ENCODE measurements around the gene APOLD1.
A peak's percentile ranks its signal among the peaks of the same experiment; 100 is the strongest.

DNA sequence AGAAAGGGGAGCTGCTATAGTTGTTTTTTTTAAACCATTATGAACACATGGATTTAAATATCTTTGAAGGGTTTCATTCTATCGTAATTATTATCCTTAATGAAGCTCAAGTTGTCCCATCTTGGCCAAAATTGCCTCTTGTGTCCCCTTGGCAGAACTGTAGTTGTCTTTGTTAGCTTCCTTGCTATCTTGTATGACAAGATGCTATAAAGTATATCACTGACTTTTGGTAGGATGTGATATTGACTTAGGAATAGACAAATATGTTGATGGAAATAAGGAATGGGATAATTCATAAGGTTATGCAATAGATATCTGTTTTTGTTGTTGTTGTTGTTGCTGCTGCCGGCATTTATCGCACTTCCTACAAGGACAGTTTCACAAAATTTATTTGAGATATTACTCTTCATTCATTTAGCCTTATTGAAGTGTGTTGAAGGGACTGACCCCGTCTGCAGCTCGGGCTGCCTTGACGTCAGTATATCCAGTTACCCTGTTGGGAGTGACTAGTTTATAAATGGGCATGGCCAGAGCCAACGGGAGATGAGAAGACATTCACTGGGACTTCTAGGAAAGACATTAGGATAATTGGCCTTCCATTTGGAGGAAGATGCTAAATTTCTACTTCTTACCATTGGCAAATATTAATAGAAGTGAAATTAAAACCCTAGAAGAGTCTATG lies 26.1 kb upstream of the APOLD1 start:
- TF ChIP-seq POLR2A (IDR thresholded peaks at IDR 0.05; ENCODE audit: low read depth, low read length) = no peak
- TF ChIP-seq, protein P1, sequence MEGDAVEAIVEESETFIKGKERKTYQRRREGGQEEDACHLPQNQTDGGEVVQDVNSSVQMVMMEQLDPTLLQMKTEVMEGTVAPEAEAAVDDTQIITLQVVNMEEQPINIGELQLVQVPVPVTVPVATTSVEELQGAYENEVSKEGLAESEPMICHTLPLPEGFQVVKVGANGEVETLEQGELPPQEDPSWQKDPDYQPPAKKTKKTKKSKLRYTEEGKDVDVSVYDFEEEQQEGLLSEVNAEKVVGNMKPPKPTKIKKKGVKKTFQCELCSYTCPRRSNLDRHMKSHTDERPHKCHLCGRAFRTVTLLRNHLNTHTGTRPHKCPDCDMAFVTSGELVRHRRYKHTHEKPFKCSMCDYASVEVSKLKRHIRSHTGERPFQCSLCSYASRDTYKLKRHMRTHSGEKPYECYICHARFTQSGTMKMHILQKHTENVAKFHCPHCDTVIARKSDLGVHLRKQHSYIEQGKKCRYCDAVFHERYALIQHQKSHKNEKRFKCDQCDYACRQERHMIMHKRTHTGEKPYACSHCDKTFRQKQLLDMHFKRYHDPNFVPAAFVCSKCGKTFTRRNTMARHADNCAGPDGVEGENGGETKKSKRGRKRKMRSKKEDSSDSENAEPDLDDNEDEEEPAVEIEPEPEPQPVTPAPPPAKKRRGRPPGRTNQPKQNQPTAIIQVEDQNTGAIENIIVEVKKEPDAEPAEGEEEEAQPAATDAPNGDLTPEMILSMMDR (conservative IDR thresholded peaks at IDR 0.05; ENCODE audit: low read depth, low read length) = no peak
- TF ChIP-seq CEBPB (IDR thresholded peaks at IDR 0.05; ENCODE audit: low read depth, low read length) = peak; percentile 28; the same call in 1 of the 2 replicates
- no peak for TF ChIP-seq MAFK (IDR thresholded peaks at IDR 0.05; ENCODE audit: low read depth, low read length)
- TF ChIP-seq MAZ (IDR thresholded peaks at IDR 0.05; ENCODE audit: borderline replicate concordance, low read depth, low read length) = no peak

All from IMR-90 (cell line).